HEK293 (cell line): ENCODE results near the gene WDR7.

Experiments
- CTCF ChIA-PET: fragments of 350-600 bp; formaldehyde crosslinking; extraction: SDS; loops from one replicate; lab custom pipeline; 2021; ENCODE audit warnings: antibody characterized with exemption; lab: Yijun Ruan, JAX
- POLR2A ChIA-PET: fragments of 300-600 bp; formaldehyde crosslinking; extraction: SDS; loops from one replicate; lab custom pipeline; 2020; ENCODE audit warnings: antibody characterized with exemption, inconsistent platforms; lab: Yijun Ruan, JAX
- H3K27ac ChIP-seq: fragments of 200-500 bp; sonication (Bioruptor generic); 2 replicates; pipeline ENCODE4 v1.5.1; 2014; ENCODE audit warnings: low read depth, low read length, control low read depth, inconsistent platforms; ENCODE audit errors: extremely low read depth
- H3K36me3 ChIP-seq, 2 experiments: fragments of 200-500 bp in 1 of 2; sonication (Bioruptor generic) in 1 of 2; 1 replicate in 1 of 2; 2 replicates in 1 of 2; pipeline ENCODE4 v1.5.1; 2014 to 2017; ENCODE audit warnings: inconsistent platforms in 2 of 2, low read length in 2 of 2; ENCODE audit not compliant: control insufficient read depth in 2 of 2, insufficient read depth in 1 of 2
- H3K4me1 ChIP-seq: fragments of 200-500 bp; sonication (Bioruptor generic); 2 replicates; pipeline ENCODE4 v1.5.1; 2014; ENCODE audit warnings: mild to moderate bottlenecking, low read length, inconsistent platforms; ENCODE audit not compliant: control insufficient read depth, insufficient read depth
- H3K4me3 ChIP-seq: 2 replicates; pipeline ENCODE4 v1.5.1; 2011; ENCODE audit warnings: low read depth, mild to moderate bottlenecking, control low read depth, low read length, moderate library complexity
- H3K9me3 ChIP-seq: fragments of 200-500 bp; sonication (Bioruptor generic); 2 replicates; pipeline ENCODE4 v1.5.1; 2014; ENCODE audit warnings: low read depth, low read length, inconsistent platforms; ENCODE audit not compliant: control insufficient read depth, insufficient read depth
- EGR2 ChIP-seq: fragments of 450-650 bp; formaldehyde crosslinking; IDR thresholded peaks from 2 replicates; pipeline ENCODE4 v1.5.1; 2016; ENCODE audit warnings: low read depth, missing biosample characterization, missing genetic modification characterization
- KLF1 ChIP-seq: fragments of 450-650 bp; formaldehyde crosslinking; IDR thresholded peaks from 2 replicates; pipeline ENCODE4 v1.5.1; 2016; ENCODE audit warnings: missing biosample characterization, missing genetic modification characterization
- OVOL3 ChIP-seq: fragments of 450-650 bp; formaldehyde crosslinking; IDR thresholded peaks from 2 replicates; pipeline ENCODE4 v1.5.1; 2016; ENCODE audit warnings: missing biosample characterization, missing genetic modification characterization
- PRDM1 ChIP-seq: fragments of 450-650 bp; formaldehyde crosslinking; IDR thresholded peaks from 2 replicates; pipeline ENCODE4; 2016; ENCODE audit warnings: missing biosample characterization, missing genetic modification characterization
- ZNF133 ChIP-seq: fragments of 450-650 bp; formaldehyde crosslinking; IDR thresholded peaks from 2 replicates; pipeline ENCODE4 v1.5.1; 2016; ENCODE audit warnings: missing biosample characterization, missing genetic modification characterization
- ZNF146 ChIP-seq: fragments of 450-650 bp; formaldehyde crosslinking; IDR thresholded peaks from 2 replicates; pipeline ENCODE4 v1.5.1; 2016; ENCODE audit warnings: missing biosample characterization, missing genetic modification characterization
- ZNF175 ChIP-seq: fragments of 450-650 bp; formaldehyde crosslinking; IDR thresholded peaks from 2 replicates; pipeline ENCODE4 v1.5.1; 2016; ENCODE audit warnings: missing biosample characterization, missing genetic modification characterization
- ZNF350 ChIP-seq: fragments of 450-650 bp; formaldehyde crosslinking; IDR thresholded peaks from 2 replicates; pipeline ENCODE4 v1.5.0; 2017; ENCODE audit warnings: missing biosample characterization, mild to moderate bottlenecking, missing genetic modification characterization
- ZNF510 ChIP-seq: fragments of 450-650 bp; formaldehyde crosslinking; IDR thresholded peaks from 2 replicates; pipeline ENCODE4 v1.5.1; 2018; ENCODE audit warnings: mild to moderate bottlenecking, missing genetic modification characterization, missing biosample characterization; ENCODE audit not compliant: insufficient replicate concordance
- ZNF549 ChIP-seq: fragments of 450-650 bp; IDR thresholded peaks from 2 replicates; pipeline ENCODE4 v1.5.1; 2018; ENCODE audit warnings: missing biosample characterization, missing genetic modification characterization, mild to moderate bottlenecking, inconsistent platforms, moderate library complexity
- ZNF558 ChIP-seq: fragments of 450-650 bp; formaldehyde crosslinking; IDR thresholded peaks from 2 replicates; pipeline ENCODE4 v1.5.1; 2016; ENCODE audit warnings: missing biosample characterization, missing genetic modification characterization
- ZNF626 ChIP-seq: fragments of 450-650 bp; sonication (Bioruptor Pico); formaldehyde crosslinking; IDR thresholded peaks from 2 replicates; pipeline ENCODE4 v1.5.1; 2018; ENCODE audit warnings: missing biosample characterization, missing genetic modification characterization, inconsistent platforms
- ZNF660 ChIP-seq: fragments of 450-650 bp; IDR thresholded peaks from 2 replicates; pipeline ENCODE4 v1.5.1; 2018; ENCODE audit warnings: missing biosample characterization, mild to moderate bottlenecking, missing genetic modification characterization
- ZNF792 ChIP-seq: fragments of 450-650 bp; formaldehyde crosslinking; IDR thresholded peaks from 2 replicates; pipeline ENCODE4 v1.5.1; 2016; ENCODE audit warnings: missing biosample characterization, missing genetic modification characterization
- TF ChIP-seq, protein P1 (sequence below): fragments of 450-650 bp; formaldehyde crosslinking; IDR thresholded peaks from 2 replicates; pipeline ENCODE4 v1.5.1; 2016; ENCODE audit warnings: missing biosample characterization, missing genetic modification characterization
- TF ChIP-seq, protein P2 (sequence below): fragments of 450-650 bp; formaldehyde crosslinking; IDR thresholded peaks from 2 replicates; pipeline ENCODE4 v1.5.1; 2016; ENCODE audit warnings: missing biosample characterization, missing genetic modification characterization
- TF ChIP-seq, protein P3 (sequence below): fragments of 450-650 bp; formaldehyde crosslinking; IDR thresholded peaks from 2 replicates; pipeline ENCODE4 v1.5.1; 2016; ENCODE audit warnings: missing biosample characterization, missing genetic modification characterization
- TF ChIP-seq, protein P4 (sequence below): fragments of 450-650 bp; IDR thresholded peaks from 2 replicates; pipeline ENCODE4 v1.5.1; 2018; ENCODE audit warnings: missing biosample characterization, missing genetic modification characterization

The WDR7 gene

DNA sequence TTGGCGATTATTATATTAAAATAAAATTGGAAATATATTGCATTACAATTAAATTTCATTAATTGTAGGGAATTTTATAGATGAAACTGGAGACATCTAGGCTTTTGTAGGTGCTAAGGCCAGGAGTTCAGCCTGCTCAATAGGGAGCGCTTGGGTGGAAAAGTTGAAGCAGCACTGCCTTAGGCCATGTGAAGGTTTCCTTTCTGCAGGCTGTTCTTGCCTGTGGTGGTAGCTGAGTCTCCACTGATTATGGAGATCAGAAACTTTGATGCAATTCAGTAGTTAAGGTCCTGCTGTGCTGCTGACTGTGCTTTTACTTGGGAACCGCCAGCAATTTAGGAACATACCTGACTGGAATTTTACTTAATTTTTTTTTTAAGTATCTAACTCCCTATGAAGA lies 315.9 kb downstream of the WDR7 start (continued):
- TF ChIP-seq EGR2 (tag by site-specific recombination) = no peak
- no peak for TF ChIP-seq ZNF146
- TF ChIP-seq, all 188 proteins: peak for 0

DNA sequence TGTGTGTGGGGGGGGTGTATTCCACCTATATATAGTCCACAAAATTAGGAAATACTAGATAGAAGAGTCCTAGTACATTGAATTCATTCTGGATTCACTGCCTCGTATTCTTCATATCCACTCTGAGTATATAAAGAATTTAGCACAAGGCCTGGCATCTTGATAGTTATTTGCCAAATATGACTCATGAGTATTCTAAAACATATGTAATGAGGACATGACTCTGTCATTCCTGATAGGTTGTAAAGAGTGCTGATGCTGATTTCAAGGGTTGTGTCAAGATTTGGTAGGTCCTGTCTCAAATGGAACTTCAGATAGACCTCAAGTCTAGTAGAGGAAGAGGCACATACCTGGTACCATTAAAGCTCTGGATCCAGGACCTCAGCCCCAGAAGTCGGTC lies 322.3 kb downstream of the WDR7 start:
- POLR2A ChIA-PET = no interaction called here
- TF ChIP-seq ZNF133 (tag by site-specific recombination) (no peak), ZNF350 (tag by site-specific recombination) (no peak), ZNF175 (tag by site-specific recombination) (no peak), ZNF792 (tag by site-specific recombination) (no peak), ZNF510 (no peak), OVOL3 (no peak), ZNF558 (tag by site-specific recombination) (no peak), ZNF660 (tag by site-specific recombination) (no peak), ZNF626 (no peak), ZNF549 (no peak)
- TF ChIP-seq, protein P1, sequence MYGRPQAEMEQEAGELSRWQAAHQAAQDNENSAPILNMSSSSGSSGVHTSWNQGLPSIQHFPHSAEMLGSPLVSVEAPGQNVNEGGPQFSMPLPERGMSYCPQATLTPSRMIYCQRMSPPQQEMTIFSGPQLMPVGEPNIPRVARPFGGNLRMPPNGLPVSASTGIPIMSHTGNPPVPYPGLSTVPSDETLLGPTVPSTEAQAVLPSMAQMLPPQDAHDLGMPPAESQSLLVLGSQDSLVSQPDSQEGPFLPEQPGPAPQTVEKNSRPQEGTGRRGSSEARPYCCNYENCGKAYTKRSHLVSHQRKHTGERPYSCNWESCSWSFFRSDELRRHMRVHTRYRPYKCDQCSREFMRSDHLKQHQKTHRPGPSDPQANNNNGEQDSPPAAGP (tag by site-specific recombination) = no peak
- TF ChIP-seq, protein P2, sequence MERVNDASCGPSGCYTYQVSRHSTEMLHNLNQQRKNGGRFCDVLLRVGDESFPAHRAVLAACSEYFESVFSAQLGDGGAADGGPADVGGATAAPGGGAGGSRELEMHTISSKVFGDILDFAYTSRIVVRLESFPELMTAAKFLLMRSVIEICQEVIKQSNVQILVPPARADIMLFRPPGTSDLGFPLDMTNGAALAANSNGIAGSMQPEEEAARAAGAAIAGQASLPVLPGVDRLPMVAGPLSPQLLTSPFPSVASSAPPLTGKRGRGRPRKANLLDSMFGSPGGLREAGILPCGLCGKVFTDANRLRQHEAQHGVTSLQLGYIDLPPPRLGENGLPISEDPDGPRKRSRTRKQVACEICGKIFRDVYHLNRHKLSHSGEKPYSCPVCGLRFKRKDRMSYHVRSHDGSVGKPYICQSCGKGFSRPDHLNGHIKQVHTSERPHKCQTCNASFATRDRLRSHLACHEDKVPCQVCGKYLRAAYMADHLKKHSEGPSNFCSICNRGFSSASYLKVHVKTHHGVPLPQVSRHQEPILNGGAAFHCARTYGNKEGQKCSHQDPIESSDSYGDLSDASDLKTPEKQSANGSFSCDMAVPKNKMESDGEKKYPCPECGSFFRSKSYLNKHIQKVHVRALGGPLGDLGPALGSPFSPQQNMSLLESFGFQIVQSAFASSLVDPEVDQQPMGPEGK (tag by site-specific recombination) = no peak
- TF ChIP-seq, protein P3, sequence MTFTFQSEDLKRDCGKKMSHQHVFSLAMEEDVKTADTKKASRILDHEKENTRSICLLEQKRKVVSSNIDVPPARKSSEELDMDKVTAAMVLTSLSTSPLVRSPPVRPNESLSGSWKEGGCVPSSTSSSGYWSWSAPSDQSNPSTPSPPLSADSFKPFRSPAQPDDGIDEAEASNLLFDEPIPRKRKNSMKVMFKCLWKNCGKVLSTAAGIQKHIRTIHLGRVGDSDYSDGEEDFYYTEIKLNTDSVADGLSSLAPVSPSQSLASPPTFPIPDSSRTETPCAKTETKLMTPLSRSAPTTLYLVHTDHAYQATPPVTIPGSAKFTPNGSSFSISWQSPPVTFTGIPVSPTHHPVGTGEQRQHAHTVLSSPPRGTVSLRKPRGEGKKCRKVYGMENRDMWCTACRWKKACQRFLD (tag by site-specific recombination) = no peak
- TF ChIP-seq, protein P4, sequence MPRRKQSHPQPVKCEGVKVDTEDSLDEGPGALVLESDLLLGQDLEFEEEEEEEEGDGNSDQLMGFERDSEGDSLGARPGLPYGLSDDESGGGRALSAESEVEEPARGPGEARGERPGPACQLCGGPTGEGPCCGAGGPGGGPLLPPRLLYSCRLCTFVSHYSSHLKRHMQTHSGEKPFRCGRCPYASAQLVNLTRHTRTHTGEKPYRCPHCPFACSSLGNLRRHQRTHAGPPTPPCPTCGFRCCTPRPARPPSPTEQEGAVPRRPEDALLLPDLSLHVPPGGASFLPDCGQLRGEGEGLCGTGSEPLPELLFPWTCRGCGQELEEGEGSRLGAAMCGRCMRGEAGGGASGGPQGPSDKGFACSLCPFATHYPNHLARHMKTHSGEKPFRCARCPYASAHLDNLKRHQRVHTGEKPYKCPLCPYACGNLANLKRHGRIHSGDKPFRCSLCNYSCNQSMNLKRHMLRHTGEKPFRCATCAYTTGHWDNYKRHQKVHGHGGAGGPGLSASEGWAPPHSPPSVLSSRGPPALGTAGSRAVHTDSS (tag by site-specific recombination) = no peak
- no peak overlapping the region for H3K4me3 ChIP-seq
- CTCF ChIA-PET = no interaction called here
- H3K9me3 ChIP-seq = no peaks in the 10 kb centered on the region
- H3K27ac ChIP-seq = no peak overlapping the region
- H3K4me1 ChIP-seq = peaks cover 13% of the 10 kb centered on the region
- no peaks in the 10 kb centered on the region; a peak in 1 of 3 replicates for H3K36me3 ChIP-seq

DNA sequence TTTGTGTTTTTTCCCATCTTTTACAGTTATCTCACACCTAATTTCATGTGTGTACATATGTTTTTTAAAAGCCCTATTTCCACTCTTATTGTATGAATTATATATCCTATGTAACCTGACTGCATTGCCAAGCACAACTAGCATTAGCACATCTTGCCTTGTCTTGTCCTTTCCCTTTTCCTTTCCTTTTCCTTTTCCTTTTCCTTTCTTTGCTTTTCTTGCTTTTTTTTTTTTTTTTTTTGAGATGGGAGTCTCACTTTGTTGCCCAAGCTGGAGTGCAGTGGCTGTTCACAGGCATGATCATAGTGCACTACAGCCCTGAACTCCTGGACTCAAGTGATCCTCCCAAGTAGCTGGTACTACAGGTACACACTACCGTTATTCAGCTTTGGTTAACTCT lies 323.0 kb downstream of the WDR7 start:
- Histone ChIP-seq H3K27ac (no peak overlapping the region), H3K4me3 (no peak overlapping the region), H3K36me3 (no peaks in the 10 kb centered on the region; a peak in 1 of 3 replicates), H3K9me3 (no peaks in the 10 kb centered on the region), H3K4me1 (peaks cover 13% of the 10 kb centered on the region)
- ChIA-PET CTCF (no interaction called here), POLR2A (no interaction called here)
- TF ChIP-seq PRDM1 (peak; percentile 91), KLF1 (tag by site-specific recombination) (no peak)
